ENCODE results near the gene GTPBP8.

- no peak for TF ChIP-seq EZH2 (IDR thresholded peaks at IDR 0.05; ENCODE audit: low read length)
- TF ChIP-seq CTCF (optimal IDR thresholded peaks at IDR 0.05 in 1 of 3, IDR thresholded peaks at IDR 0.05 in 1 of 3, conservative IDR thresholded peaks at IDR 0.05 in 1 of 3; ENCODE audit: extremely low read depth in 1 of 3, insufficient read depth in 2 of 3, low read length in 3 of 3), result no peak
Measured at GRCh38 chr3:112987710-112988334, 3.0 kb upstream of the GTPBP8 start.

Data from keratinocyte (primary cell).